ENCODE results near the gene TBC1D10B.
A peak's percentile ranks its signal among the peaks of the same experiment; 100 is the strongest.

TBC1D10B gene

GRCh38 chr16:30416624-30417528 is 46.6 kb upstream of the TBC1D10B start:
- no peak overlapping the region for H3K4me3 ChIP-seq (ENCODE audit: low read length)
- H2AFZ ChIP-seq (ENCODE audit: low read depth, low read length), result no peak overlapping the region
- H3K27me3 ChIP-seq (ENCODE audit: low read depth, low read length), result no peaks in the 10 kb centered on the region
- H4K20me1 ChIP-seq (ENCODE audit: insufficient read depth, low read length), result peaks cover 8% of the 10 kb centered on the region; the same call in 1 of the 2 replicates
- no peak for TF ChIP-seq CTCF (IDR thresholded peaks at IDR 0.05; ENCODE audit: low read depth, low read length)
- TF ChIP-seq EZH2phosphoT487 (IDR thresholded peaks at IDR 0.05; ENCODE audit: low read depth), result no peak
- H3K4me1 ChIP-seq (ENCODE audit: low read length), result peaks cover 15% of the 10 kb centered on the region
- H3K36me3 ChIP-seq (replicated peaks; ENCODE audit: low read depth, low read length), result peaks cover 30% of the 10 kb centered on the region
- no peak overlapping the region for H3K9ac ChIP-seq (ENCODE audit: low read length)
- H3K79me2 ChIP-seq (ENCODE audit: low read length), result peaks cover 36% of the 10 kb centered on the region
- no peak overlapping the region for H3K27ac ChIP-seq (ENCODE audit: low read length)
- no peaks in the 10 kb centered on the region for H3K9me3 ChIP-seq (ENCODE audit: insufficient read depth, low read length)
- H3K4me2 ChIP-seq (ENCODE audit: low read length), result no peak overlapping the region

GRCh38 chr16:30416047-30416603 is 45.8 kb upstream of the TBC1D10B start:
- TF ChIP-seq CTCF (IDR thresholded peaks at IDR 0.05; ENCODE audit: low read depth, low read length) (no peak), EZH2phosphoT487 (IDR thresholded peaks at IDR 0.05; ENCODE audit: low read depth) (no peak)
- Histone ChIP-seq H3K9me3 (ENCODE audit: insufficient read depth, low read length) (no peaks in the 10 kb centered on the region), H3K27ac (ENCODE audit: low read length) (no peak overlapping the region), H3K4me3 (ENCODE audit: low read length) (no peak overlapping the region), H3K36me3 (replicated peaks; ENCODE audit: low read depth, low read length) (peaks cover 35% of the 10 kb centered on the region), H3K9ac (ENCODE audit: low read length) (no peak overlapping the region), H3K27me3 (ENCODE audit: low read depth, low read length) (no peaks in the 10 kb centered on the region), H3K4me1 (ENCODE audit: low read length) (peaks cover 15% of the 10 kb centered on the region), H4K20me1 (ENCODE audit: insufficient read depth, low read length) (peaks cover 8% of the 10 kb centered on the region; the same call in 1 of the 2 replicates), H3K79me2 (ENCODE audit: low read length) (peaks cover 36% of the 10 kb centered on the region), H2AFZ (ENCODE audit: low read depth, low read length) (no peak overlapping the region), H3K4me2 (ENCODE audit: low read length) (no peak overlapping the region)

GRCh38 chr16:30414159-30414558 is 43.9 kb upstream of the TBC1D10B start:
- H2AFZ ChIP-seq (ENCODE audit: low read depth, low read length), result no peak overlapping the region
- H3K9me3 ChIP-seq (ENCODE audit: insufficient read depth, low read length), result no peaks in the 10 kb centered on the region
- no peak overlapping the region for H3K27ac ChIP-seq (ENCODE audit: low read length)
- peaks cover 5% of the 10 kb centered on the region; the same call in 1 of the 2 replicates for H4K20me1 ChIP-seq (ENCODE audit: insufficient read depth, low read length)
- no peak overlapping the region for H3K4me2 ChIP-seq (ENCODE audit: low read length)
- H3K27me3 ChIP-seq (ENCODE audit: low read depth, low read length), result no peaks in the 10 kb centered on the region
- TF ChIP-seq CTCF (IDR thresholded peaks at IDR 0.05; ENCODE audit: low read depth, low read length), result no peak
- TF ChIP-seq EZH2phosphoT487 (IDR thresholded peaks at IDR 0.05; ENCODE audit: low read depth), result no peak
- peaks cover 33% of the 10 kb centered on the region for H3K79me2 ChIP-seq (ENCODE audit: low read length)
- peaks cover 31% of the 10 kb centered on the region for H3K36me3 ChIP-seq (replicated peaks; ENCODE audit: low read depth, low read length)
- peaks cover 18% of the 10 kb centered on the region for H3K4me1 ChIP-seq (ENCODE audit: low read length)
- H3K4me3 ChIP-seq (ENCODE audit: low read length), result no peak overlapping the region
- no peak overlapping the region for H3K9ac ChIP-seq (ENCODE audit: low read length)

GRCh38 chr16:30413112-30413806 is 43.0 kb upstream of the TBC1D10B start:
- peaks cover 5% of the 10 kb centered on the region; the same call in 1 of the 2 replicates for H4K20me1 ChIP-seq (ENCODE audit: insufficient read depth, low read length)
- H3K4me3 ChIP-seq (ENCODE audit: low read length), result no peak overlapping the region
- H3K4me2 ChIP-seq (ENCODE audit: low read length), result no peak overlapping the region
- H3K9ac ChIP-seq (ENCODE audit: low read length), result no peak overlapping the region
- peaks cover 27% of the 10 kb centered on the region for H3K4me1 ChIP-seq (ENCODE audit: low read length)
- H2AFZ ChIP-seq (ENCODE audit: low read depth, low read length), result no peak overlapping the region
- no peaks in the 10 kb centered on the region for H3K9me3 ChIP-seq (ENCODE audit: insufficient read depth, low read length)
- H3K79me2 ChIP-seq (ENCODE audit: low read length), result peaks cover 30% of the 10 kb centered on the region
- H3K27me3 ChIP-seq (ENCODE audit: low read depth, low read length), result no peaks in the 10 kb centered on the region
- TF ChIP-seq CTCF (IDR thresholded peaks at IDR 0.05; ENCODE audit: low read depth, low read length) (no peak), EZH2phosphoT487 (IDR thresholded peaks at IDR 0.05; ENCODE audit: low read depth) (no peak)
- H3K27ac ChIP-seq (ENCODE audit: low read length), result peak overlapping the region; percentile 5; the same call in 1 of the 2 replicates
- peaks cover 27% of the 10 kb centered on the region for H3K36me3 ChIP-seq (replicated peaks; ENCODE audit: low read depth, low read length)

Measured in OCI-LY3 (cell line).